ENCODE data around the gene NAA40. TPM values are rescaled to one million over a fixed set of nuclear protein-coding genes. Genes with fewer than 3 reads are reported as not detected.

NAA40 gene
- total and polyA plus RNA-seq, 10 of the 15 experiments (the other 5 are each of a cell fraction or from before 2014, with no cell fraction given), result 4.8 to 31.6 (median 22.2) TPM

GRCh38 chr11:64001484-64002420 lies 63.0 kb downstream of the NAA40 start:
- RAD21 ChIA-PET (ENCODE audit: unreplicated experiment), result interaction anchor here (0.6 kb wide), 1 partner anchor 9 kb away, joined by 3 read pairs; no protein-coding TSS in a partner anchor
- Histone ChIP-seq H3K4me1 (ENCODE audit: control insufficient read depth, insufficient read depth, low read length) (no peaks in the 10 kb centered on the region; the same call in 1 of the 2 replicates), H3K4me3 (no peak overlapping the region), H4K20me1 (ENCODE audit: control insufficient read depth, insufficient read depth) (no peaks in the 10 kb centered on the region; the same call in 1 of the 2 replicates), H3K27me3 (replicated peaks in 1 of 2; ENCODE audit: control insufficient read depth in 2 of 2, insufficient read depth in 2 of 2, low read length in 1 of 2) (no peaks in the 10 kb centered on the region; a peak in 2 of 4 replicates), H3K9ac (ENCODE audit: control insufficient read depth, insufficient read depth, low read length) (no peak overlapping the region), H3K27ac (ENCODE audit: control insufficient read depth, insufficient read depth) (no peak overlapping the region), H2AFZ (ENCODE audit: control insufficient read depth, low read depth, low read length) (no peak overlapping the region), H3K4me2 (ENCODE audit: control insufficient read depth, insufficient read depth) (no peak overlapping the region), H3K79me2 (ENCODE audit: control insufficient read depth, insufficient read depth, low read length) (no peaks in the 10 kb centered on the region), H3K9me3 (replicated peaks; ENCODE audit: control insufficient read depth, insufficient read depth, low read length) (no peaks in the 10 kb centered on the region), H3K36me3 (ENCODE audit: control insufficient read depth in 2 of 2, insufficient read depth in 2 of 2, low read length in 1 of 2) (peaks cover 0 to 18% of the 10 kb centered on the region in 2 experiments; a peak in 3 of 4 replicates)
- BruUV-seq (replicated peaks), result no TSS peak
- no peak for DNase-seq (ENCODE audit: low read depth, low spot score)
- intact Hi-C loops (cut with micrococcal nuclease; ENCODE audit: unreplicated experiment), result no loop called here
- POLR2A ChIA-PET, result no interaction called here
- WGBS (ENCODE audit: insufficient coverage, insufficient replicate concordance, low lambda C conversion rate, missing lambda C conversion rate), result 45% methylated on average over 23 of the region's 23 CpGs
- in situ Hi-C loops (cut with MboI), result loop anchor here (5.0 kb wide), 1 partner anchor 146 kb away; no protein-coding TSS in a partner anchor
- FAIRE-seq, result no peak
- TF ChIP-seq, protein P1, sequence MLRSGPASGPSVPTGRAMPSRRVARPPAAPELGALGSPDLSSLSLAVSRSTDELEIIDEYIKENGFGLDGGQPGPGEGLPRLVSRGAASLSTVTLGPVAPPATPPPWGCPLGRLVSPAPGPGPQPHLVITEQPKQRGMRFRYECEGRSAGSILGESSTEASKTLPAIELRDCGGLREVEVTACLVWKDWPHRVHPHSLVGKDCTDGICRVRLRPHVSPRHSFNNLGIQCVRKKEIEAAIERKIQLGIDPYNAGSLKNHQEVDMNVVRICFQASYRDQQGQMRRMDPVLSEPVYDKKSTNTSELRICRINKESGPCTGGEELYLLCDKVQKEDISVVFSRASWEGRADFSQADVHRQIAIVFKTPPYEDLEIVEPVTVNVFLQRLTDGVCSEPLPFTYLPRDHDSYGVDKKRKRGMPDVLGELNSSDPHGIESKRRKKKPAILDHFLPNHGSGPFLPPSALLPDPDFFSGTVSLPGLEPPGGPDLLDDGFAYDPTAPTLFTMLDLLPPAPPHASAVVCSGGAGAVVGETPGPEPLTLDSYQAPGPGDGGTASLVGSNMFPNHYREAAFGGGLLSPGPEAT (IDR thresholded peaks at IDR 0.05; ENCODE audit: low read depth), result no peak
- TF ChIP-seq, protein P2, sequence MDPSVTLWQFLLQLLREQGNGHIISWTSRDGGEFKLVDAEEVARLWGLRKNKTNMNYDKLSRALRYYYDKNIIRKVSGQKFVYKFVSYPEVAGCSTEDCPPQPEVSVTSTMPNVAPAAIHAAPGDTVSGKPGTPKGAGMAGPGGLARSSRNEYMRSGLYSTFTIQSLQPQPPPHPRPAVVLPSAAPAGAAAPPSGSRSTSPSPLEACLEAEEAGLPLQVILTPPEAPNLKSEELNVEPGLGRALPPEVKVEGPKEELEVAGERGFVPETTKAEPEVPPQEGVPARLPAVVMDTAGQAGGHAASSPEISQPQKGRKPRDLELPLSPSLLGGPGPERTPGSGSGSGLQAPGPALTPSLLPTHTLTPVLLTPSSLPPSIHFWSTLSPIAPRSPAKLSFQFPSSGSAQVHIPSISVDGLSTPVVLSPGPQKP (IDR thresholded peaks at IDR 0.05; ENCODE audit: low read depth, low read length), result no peak
- TF ChIP-seq MTA3 (IDR thresholded peaks at IDR 0.05; ENCODE audit: borderline replicate concordance, low read length), result no peak
- no peak for TF ChIP-seq SUZ12 (IDR thresholded peaks at IDR 0.05; ENCODE audit: unreplicated experiment)
- no peak for TF ChIP-seq SMAD1 (IDR thresholded peaks at IDR 0.05; ENCODE audit: low read depth, partially characterized antibody)
- TF ChIP-seq, protein P3, sequence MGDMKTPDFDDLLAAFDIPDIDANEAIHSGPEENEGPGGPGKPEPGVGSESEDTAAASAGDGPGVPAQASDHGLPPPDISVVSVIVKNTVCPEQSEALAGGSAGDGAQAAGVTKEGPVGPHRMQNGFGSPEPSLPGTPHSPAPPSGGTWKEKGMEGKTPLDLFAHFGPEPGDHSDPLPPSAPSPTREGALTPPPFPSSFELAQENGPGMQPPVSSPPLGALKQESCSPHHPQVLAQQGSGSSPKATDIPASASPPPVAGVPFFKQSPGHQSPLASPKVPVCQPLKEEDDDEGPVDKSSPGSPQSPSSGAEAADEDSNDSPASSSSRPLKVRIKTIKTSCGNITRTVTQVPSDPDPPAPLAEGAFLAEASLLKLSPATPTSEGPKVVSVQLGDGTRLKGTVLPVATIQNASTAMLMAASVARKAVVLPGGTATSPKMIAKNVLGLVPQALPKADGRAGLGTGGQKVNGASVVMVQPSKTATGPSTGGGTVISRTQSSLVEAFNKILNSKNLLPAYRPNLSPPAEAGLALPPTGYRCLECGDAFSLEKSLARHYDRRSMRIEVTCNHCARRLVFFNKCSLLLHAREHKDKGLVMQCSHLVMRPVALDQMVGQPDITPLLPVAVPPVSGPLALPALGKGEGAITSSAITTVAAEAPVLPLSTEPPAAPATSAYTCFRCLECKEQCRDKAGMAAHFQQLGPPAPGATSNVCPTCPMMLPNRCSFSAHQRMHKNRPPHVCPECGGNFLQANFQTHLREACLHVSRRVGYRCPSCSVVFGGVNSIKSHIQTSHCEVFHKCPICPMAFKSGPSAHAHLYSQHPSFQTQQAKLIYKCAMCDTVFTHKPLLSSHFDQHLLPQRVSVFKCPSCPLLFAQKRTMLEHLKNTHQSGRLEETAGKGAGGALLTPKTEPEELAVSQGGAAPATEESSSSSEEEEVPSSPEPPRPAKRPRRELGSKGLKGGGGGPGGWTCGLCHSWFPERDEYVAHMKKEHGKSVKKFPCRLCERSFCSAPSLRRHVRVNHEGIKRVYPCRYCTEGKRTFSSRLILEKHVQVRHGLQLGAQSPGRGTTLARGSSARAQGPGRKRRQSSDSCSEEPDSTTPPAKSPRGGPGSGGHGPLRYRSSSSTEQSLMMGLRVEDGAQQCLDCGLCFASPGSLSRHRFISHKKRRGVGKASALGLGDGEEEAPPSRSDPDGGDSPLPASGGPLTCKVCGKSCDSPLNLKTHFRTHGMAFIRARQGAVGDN (IDR thresholded peaks at IDR 0.05), result no peak
- no peak for TF ChIP-seq NFXL1 (IDR thresholded peaks at IDR 0.05; ENCODE audit: borderline replicate concordance)
- TF ChIP-seq ZBED1 (IDR thresholded peaks at IDR 0.05; ENCODE audit: borderline replicate concordance), result no peak
- ATAC-seq, result no peak
- SMC1A ChIA-PET (ENCODE audit: uncharacterized antibody, unreplicated experiment), result interaction anchor here (0.6 to 1.0 kb wide), 2 partner anchors 149 to 304 kb away, joined by 3 read pairs; no protein-coding TSS in a partner anchor
- CTCF ChIA-PET, result interaction anchor here (0.9 to 4.1 kb wide), 8 partner anchors 11 to 183 kb away, joined by 3 to 21 read pairs (median 4); no protein-coding TSS in a partner anchor

Measured in GM12878 (cell line).